ENCODE data around the gene WNT3. TPM values are rescaled to one million over a fixed set of nuclear protein-coding genes. Genes with fewer than 3 reads are reported as not detected.

WNT3 gene
- total and polyA plus RNA-seq, 2 donors (not counting 3 experiments of a cell fraction or from before 2014, with no cell fraction given): 1.4 to 2.1 TPM

- intact Hi-C loops (cut with micrococcal nuclease) (no loop called here), dilution Hi-C loops (cut with MboI; ENCODE audit: extremely low pct_ligation_motif_present, low sequenced_read_pairs) (no loop called here)
- Histone ChIP-seq H4K20me1 (replicated peaks; ENCODE audit: control insufficient read depth, extremely low read depth, insufficient read depth, low read length) (no peaks in the 10 kb centered on the region), H3K4me2 (ENCODE audit: insufficient read depth, low read length) (no peak overlapping the region), H3K9me1 (replicated peaks; ENCODE audit: control insufficient read depth, extremely low read depth, insufficient read depth, low read length) (no peaks in the 10 kb centered on the region), H3K4me3 (replicated peaks in 1 of 3; ENCODE audit: insufficient read depth in 1 of 3, low read depth in 1 of 3, low read length in 3 of 3) (no peak overlapping the region), H3K4me1 (ENCODE audit: control insufficient read depth, extremely low read depth, insufficient read depth, low read length) (peaks cover 2% of the 10 kb centered on the region), H3K79me2 (ENCODE audit: control insufficient read depth, insufficient read depth, low read length) (no peaks in the 10 kb centered on the region), H3K36me3 (ENCODE audit: control insufficient read depth in 2 of 2, extremely low read depth in 1 of 2, insufficient read depth in 2 of 2, low read length in 2 of 2) (no peaks in the 10 kb centered on the region), H2AFZ (ENCODE audit: low read depth, low read length) (no peak overlapping the region), H3K27me3 (ENCODE audit: control insufficient read depth in 2 of 2, insufficient read depth in 2 of 2, low read length in 2 of 2) (peaks cover 0 to 2% of the 10 kb centered on the region in 2 experiments), H3K9ac (replicated peaks; ENCODE audit: extremely low read depth, insufficient read depth, low read length) (no peak overlapping the region), H3K27ac (ENCODE audit: insufficient read depth, low read depth, low read length) (no peak overlapping the region), H3K9me3 (replicated peaks; ENCODE audit: control insufficient read depth, insufficient read depth, low read length) (no peaks in the 10 kb centered on the region)
- DNase-seq (ENCODE audit: low read depth, low spot score): no peak
- no TSS peak for BruUV-seq (replicated peaks)
- TF ChIP-seq MYC (IDR thresholded peaks at IDR 0.05; ENCODE audit: low read depth, low read length) (no peak), EZH2 (IDR thresholded peaks at IDR 0.05; ENCODE audit: borderline replicate concordance, low read depth, low read length, severe bottlenecking) (no peak), JUN (IDR thresholded peaks at IDR 0.05; ENCODE audit: borderline replicate concordance, insufficient read depth, insufficient read length, low read depth) (no peak), MAX (IDR thresholded peaks at IDR 0.05; ENCODE audit: insufficient read depth, insufficient read length) (no peak), GATA2 (IDR thresholded peaks at IDR 0.05; ENCODE audit: insufficient read depth, insufficient read length, low read depth, low read length) (no peak)
- ChIA-PET CTCF (interaction anchor here (1.0 to 1.3 kb wide), 2 partner anchors 8 to 9 kb away, joined by 3 read pairs; no protein-coding TSS in a partner anchor), POLR2A (no interaction called here)
- no peak for FAIRE-seq
These were observed 44.8 kb downstream of the WNT3 start for GRCh38 chr17:46773676-46774075.

- dilution Hi-C loops (cut with MboI; ENCODE audit: extremely low pct_ligation_motif_present, low sequenced_read_pairs): no loop called here
- Histone ChIP-seq H3K27me3 (ENCODE audit: control insufficient read depth in 2 of 2, insufficient read depth in 2 of 2, low read length in 2 of 2) (peaks cover 0 to 2% of the 10 kb centered on the region in 2 experiments), H2AFZ (ENCODE audit: low read depth, low read length) (no peak overlapping the region), H3K4me1 (ENCODE audit: control insufficient read depth, extremely low read depth, insufficient read depth, low read length) (peaks cover 2% of the 10 kb centered on the region), H4K20me1 (replicated peaks; ENCODE audit: control insufficient read depth, extremely low read depth, insufficient read depth, low read length) (no peaks in the 10 kb centered on the region), H3K9me1 (replicated peaks; ENCODE audit: control insufficient read depth, extremely low read depth, insufficient read depth, low read length) (no peaks in the 10 kb centered on the region), H3K4me2 (ENCODE audit: insufficient read depth, low read length) (no peak overlapping the region), H3K4me3 (replicated peaks in 1 of 3; ENCODE audit: insufficient read depth in 1 of 3, low read depth in 1 of 3, low read length in 3 of 3) (no peak overlapping the region), H3K27ac (ENCODE audit: insufficient read depth, low read depth, low read length) (no peak overlapping the region), H3K36me3 (ENCODE audit: control insufficient read depth in 2 of 2, extremely low read depth in 1 of 2, insufficient read depth in 2 of 2, low read length in 2 of 2) (no peaks in the 10 kb centered on the region), H3K79me2 (ENCODE audit: control insufficient read depth, insufficient read depth, low read length) (no peaks in the 10 kb centered on the region), H3K9ac (replicated peaks; ENCODE audit: extremely low read depth, insufficient read depth, low read length) (no peak overlapping the region), H3K9me3 (replicated peaks; ENCODE audit: control insufficient read depth, insufficient read depth, low read length) (no peaks in the 10 kb centered on the region)
- POLR2A ChIA-PET: no interaction called here
- BruUV-seq (replicated peaks): no TSS peak
- TF ChIP-seq GATA2 (IDR thresholded peaks at IDR 0.05; ENCODE audit: insufficient read depth, insufficient read length, low read depth, low read length) (no peak), CTCF (IDR thresholded peaks at IDR 0.05; ENCODE audit: extremely low read depth in 1 of 2, insufficient read depth in 1 of 2, low read depth in 1 of 2, low read length in 2 of 2) (no peak), MYC (IDR thresholded peaks at IDR 0.05; ENCODE audit: low read depth, low read length) (no peak), POLR2A (IDR thresholded peaks at IDR 0.05; ENCODE audit: low read depth, low read length) (no peak), EZH2 (IDR thresholded peaks at IDR 0.05; ENCODE audit: borderline replicate concordance, low read depth, low read length, severe bottlenecking) (no peak), FOS (IDR thresholded peaks at IDR 0.05; ENCODE audit: borderline replicate concordance, insufficient read depth, low read length) (no peak), POLR2AphosphoS5 (IDR thresholded peaks at IDR 0.05; ENCODE audit: insufficient read depth, low read depth, low read length) (no peak), MAX (IDR thresholded peaks at IDR 0.05; ENCODE audit: insufficient read depth, insufficient read length) (no peak), JUN (IDR thresholded peaks at IDR 0.05; ENCODE audit: borderline replicate concordance, insufficient read depth, insufficient read length, low read depth) (no peak)
- CTCF ChIA-PET: interaction anchor here (1.3 kb wide), 1 partner anchor 8 kb away, joined by 3 read pairs; no protein-coding TSS in a partner anchor
- FAIRE-seq (no peak), DNase-seq (ENCODE audit: low read depth, low spot score) (no peak)
- intact Hi-C loops (cut with micrococcal nuclease): no loop called here
These were observed 45.3 kb downstream of the WNT3 start for GRCh38 chr17:46773221-46773605.

Data from endothelial cell of umbilical vein (primary cell).